Psoas muscle (tissue), 8 donors: Measurements from ENCODE around the gene ELFN1. TPM values are rescaled to one million over a fixed set of nuclear protein-coding genes. Genes with fewer than 3 reads are reported as not detected.

Experiments used
- ATAC-seq, 4 donors: fragments of 200-7000 bp; cut with Tn5 transposase; one replicate each; pipeline ENCODE4 v1.9.1; 2020; ENCODE audit warnings: moderate library complexity in 3 of 4, mild to moderate bottlenecking in 2 of 4
- DNase-seq, 2 donors: peaks; one replicate each; pipeline ENCODE4 v3.0.0-alpha.2; 2020
- H3K27ac ChIP-seq: fragments of 200-600 bp; one replicate; pipeline ENCODE4 v1.8.0; 2022
- H3K27me3 ChIP-seq, 3 donors: fragments of 200-600 bp in 1 of 3; one replicate each; pipeline versions ENCODE4 v1.6.1 to v1.8.0; 2013 to 2022; ENCODE audit warnings: low read length in 2 of 3, mild to moderate bottlenecking in 2 of 3, moderate library complexity in 1 of 3; ENCODE audit not compliant: insufficient read depth in 3 of 3
- H3K36me3 ChIP-seq, 2 donors: fragments of 200-600 bp in 1 of 2; one replicate each; pipeline versions ENCODE4 v1.6.1 to v1.8.0; 2013 to 2022; ENCODE audit warnings: low read depth in 1 of 2, mild to moderate bottlenecking in 1 of 2, moderate library complexity in 1 of 2; ENCODE audit not compliant: insufficient read depth in 1 of 2
- H3K4me1 ChIP-seq: fragments of 200-600 bp; one replicate; pipeline ENCODE4 v1.8.0; 2022
- H3K4me3 ChIP-seq: fragments of 200-600 bp; one replicate; pipeline ENCODE4 v1.8.0; 2022; ENCODE audit warnings: mild to moderate bottlenecking
- H3K9me3 ChIP-seq: fragments of 200-600 bp; one replicate; pipeline ENCODE4 v1.8.0; 2022
- WGBS, 3 donors: extraction: QIAGEN DNeasy Blood & Tissue Kit; methylation state at CpG; one replicate each; pipeline versions ENCODE4 v1.1.6 to v1.1.7; 2013; 5-methylcytosine and 5-hydroxymethylcytosine counted together
- intact Hi-C, 2 donors: fragments of 100-400 bp; cut with DNase I; formaldehyde crosslinking; loops; one replicate each; pipeline versions ENCODE4 v1.11.0 to v1.14.2; 2022
- polyA plus RNA-seq, 3 donors: library from polyadenylated mRNA; stranded (reverse); fragments of 200-250 nt; gene quantifications; one replicate each; pipeline ENCODE4 v1.2.3, GENCODE V29; 2013
- total RNA-seq, 4 donors: library from RNA; stranded (reverse); fragmentation: NEBNext Ultra II Directional in 2 of 4; extraction: Animal tissue kit (Norgen Biotek cat#: 25700) in 2 of 4; gene quantifications; one replicate each; pipeline versions ENCODE4 v1.2.1 to v1.2.4, GENCODE V29; 2021 to 2023
- TF ChIP-seq, protein P1 (sequence below): fragments of 200-600 bp; IDR thresholded peaks from one replicate; pipeline ENCODE4 v1.8.0; 2022; ENCODE audit warnings: antibody characterized with exemption
- donor health status: healthy with polysubstance abuse.
- donor health status: DM: no; HTN: no; CAD: no; lungs with moderate emphysema.
- donor health status: Bipolar disorder and iron deficiency.
- donor health status: healthy.
- donor health status: DM: yes; HTN: yes; CAD: no.
- donor health status: DM: no; HTN: no; CAD: no.
- donor health status: DM: no; HTN: no; CAD: no.
- donor health status: DM: yes; HTN: yes; CAD: no.

The ELFN1 gene
- total and polyA plus RNA-seq, 7 donors, result 0.11 to 0.87 (median 0.64) TPM

DNA sequence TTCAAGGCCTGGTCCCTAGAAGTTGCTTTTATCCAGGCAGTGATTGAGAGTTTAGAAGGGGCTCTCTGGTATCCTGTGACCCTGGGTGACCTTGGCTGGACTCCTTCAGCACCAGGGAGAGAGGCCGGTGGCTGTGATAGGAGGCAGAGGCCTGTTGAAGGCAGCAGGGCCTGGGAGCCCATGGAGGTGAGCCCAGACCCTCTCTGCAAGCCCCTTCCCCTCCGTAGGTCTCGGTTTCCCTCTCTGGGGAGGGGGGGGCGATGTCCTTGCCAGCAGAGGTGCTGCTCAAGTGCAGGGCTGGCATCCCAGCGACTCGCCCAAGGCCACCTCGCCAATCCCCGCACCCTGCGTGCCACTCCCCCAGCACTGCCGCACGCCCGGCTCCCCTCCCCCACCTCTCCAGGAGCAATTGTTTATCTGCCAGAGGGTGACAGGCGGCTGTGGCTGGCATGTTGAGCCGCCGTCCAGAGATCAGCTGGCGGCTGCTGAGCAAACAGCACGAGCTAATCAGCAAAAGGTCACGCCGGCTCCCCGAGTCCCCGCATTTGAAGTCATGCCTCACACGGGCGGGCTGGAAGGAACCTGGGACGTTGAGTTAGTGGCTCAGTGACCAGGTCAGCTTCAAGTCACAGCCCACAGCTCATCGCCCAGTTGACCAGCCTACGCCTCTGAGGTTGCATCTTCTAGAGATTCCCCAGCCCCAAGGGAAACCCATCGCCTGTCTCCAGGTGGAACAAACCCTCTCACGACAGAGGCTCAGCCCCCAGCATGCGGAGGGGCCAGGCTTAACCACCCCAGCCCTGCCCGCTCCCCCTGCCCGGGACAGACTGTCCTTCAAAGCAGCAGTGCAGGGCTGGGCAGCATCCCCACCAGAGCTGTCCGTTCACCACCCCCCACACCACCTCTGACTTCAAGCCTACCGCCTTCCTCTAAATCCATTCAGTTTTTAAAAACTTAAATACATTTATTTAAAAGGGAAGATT lies 43.7 kb downstream of the ELFN1 start:
- ATAC-seq (peak; percentile 66 to 87 (median 78)), DNase-seq (peak in 1 of 2 donors; percentile 75)
- no peaks in the 10 kb centered on the region for H3K36me3 ChIP-seq
- peaks cover 3% of the 10 kb centered on the region for H3K9me3 ChIP-seq
- H3K27ac ChIP-seq, result no peak overlapping the region
- 33 to 52% (median 37%) methylated on average over 31 to 33 of the region's 33 CpGs for WGBS, 3 donors
- peaks cover 6% of the 10 kb centered on the region for H3K4me1 ChIP-seq
- H3K4me3 ChIP-seq, result no peak overlapping the region
- intact Hi-C loops, result no loop called here
- TF ChIP-seq, protein P1, sequence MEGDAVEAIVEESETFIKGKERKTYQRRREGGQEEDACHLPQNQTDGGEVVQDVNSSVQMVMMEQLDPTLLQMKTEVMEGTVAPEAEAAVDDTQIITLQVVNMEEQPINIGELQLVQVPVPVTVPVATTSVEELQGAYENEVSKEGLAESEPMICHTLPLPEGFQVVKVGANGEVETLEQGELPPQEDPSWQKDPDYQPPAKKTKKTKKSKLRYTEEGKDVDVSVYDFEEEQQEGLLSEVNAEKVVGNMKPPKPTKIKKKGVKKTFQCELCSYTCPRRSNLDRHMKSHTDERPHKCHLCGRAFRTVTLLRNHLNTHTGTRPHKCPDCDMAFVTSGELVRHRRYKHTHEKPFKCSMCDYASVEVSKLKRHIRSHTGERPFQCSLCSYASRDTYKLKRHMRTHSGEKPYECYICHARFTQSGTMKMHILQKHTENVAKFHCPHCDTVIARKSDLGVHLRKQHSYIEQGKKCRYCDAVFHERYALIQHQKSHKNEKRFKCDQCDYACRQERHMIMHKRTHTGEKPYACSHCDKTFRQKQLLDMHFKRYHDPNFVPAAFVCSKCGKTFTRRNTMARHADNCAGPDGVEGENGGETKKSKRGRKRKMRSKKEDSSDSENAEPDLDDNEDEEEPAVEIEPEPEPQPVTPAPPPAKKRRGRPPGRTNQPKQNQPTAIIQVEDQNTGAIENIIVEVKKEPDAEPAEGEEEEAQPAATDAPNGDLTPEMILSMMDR, result no peak
- no peaks in the 10 kb centered on the region for H3K27me3 ChIP-seq

DNA sequence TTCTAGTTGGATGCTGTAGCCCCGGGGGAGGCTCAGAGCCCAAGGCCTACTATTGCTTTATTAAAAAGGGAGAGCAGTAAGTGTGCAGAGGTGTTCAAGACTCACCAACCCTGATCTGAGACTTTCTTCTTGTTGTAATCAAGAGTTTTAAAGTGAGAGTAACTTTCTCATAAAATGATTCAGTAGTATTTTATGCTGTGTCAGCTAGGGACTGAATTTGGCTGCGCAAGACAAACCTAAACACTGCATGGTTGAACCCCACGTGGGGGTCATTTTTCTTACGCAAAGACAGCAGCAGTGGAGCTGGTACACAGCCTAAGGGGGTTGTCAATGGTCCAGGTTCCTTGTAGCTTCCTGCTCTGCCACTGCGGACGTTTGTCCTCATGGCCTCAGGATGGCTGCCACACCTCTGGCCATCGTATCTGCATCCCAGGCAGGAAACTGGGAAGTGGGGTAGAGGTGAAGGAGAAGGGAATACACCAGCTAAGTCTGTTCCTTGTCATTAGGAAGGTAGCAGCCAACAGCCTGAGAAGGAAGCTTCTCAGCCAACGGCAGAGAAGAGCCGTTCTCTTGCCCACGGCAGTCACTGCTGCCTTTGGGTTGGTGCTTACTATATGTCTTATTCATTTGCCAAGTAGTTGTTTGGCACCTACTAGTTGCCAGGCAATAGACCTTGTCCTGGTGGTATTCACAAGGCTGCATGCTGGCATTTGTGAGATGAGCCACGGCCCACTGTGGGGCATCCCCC lies 44.7 kb downstream of the ELFN1 start:
- Histone ChIP-seq H3K36me3 (no peaks in the 10 kb centered on the region), H3K4me3 (no peak overlapping the region), H3K9me3 (peaks cover 3% of the 10 kb centered on the region), H3K27me3 (no peaks in the 10 kb centered on the region), H3K27ac (no peak overlapping the region), H3K4me1 (peaks cover 6% of the 10 kb centered on the region)
- ATAC-seq (no peak), DNase-seq (no peak)
- TF ChIP-seq, protein P1, result no peak
- intact Hi-C loops, result no loop called here
- 93 to 95% (median 94%) methylated on average over 11 of the region's 11 CpGs for WGBS, 3 donors

DNA sequence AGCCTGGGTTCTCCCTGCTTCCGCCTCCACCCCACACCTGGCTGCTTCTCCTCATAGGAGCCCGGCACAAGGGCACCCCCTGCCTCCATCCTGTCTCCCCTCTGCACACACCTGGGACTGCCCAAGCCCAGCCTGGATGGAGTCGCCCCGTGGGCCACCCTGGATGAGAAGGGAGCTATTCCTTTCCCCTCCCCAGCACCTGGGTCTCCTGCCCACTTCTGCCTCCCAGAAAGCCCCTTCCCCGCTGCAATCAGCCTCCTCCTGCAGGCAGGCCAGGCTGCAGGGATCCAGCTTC lies 45.2 kb downstream of the ELFN1 start:
- 91 to 97% (median 92%) methylated on average over 5 of the region's 5 CpGs for WGBS, 3 donors
- Histone ChIP-seq H3K36me3 (no peaks in the 10 kb centered on the region), H3K4me3 (no peak overlapping the region), H3K27me3 (no peaks in the 10 kb centered on the region), H3K4me1 (peaks cover 6% of the 10 kb centered on the region), H3K9me3 (peaks cover 3% of the 10 kb centered on the region), H3K27ac (no peak overlapping the region)
- intact Hi-C loops, result no loop called here
- ATAC-seq, result no peak
- peak in 1 of 2 donors; percentile 40 for DNase-seq
- TF ChIP-seq, protein P1, result no peak

- no peak for DNase-seq
- H3K4me1 ChIP-seq, result peaks cover 6% of the 10 kb centered on the region
Measured at GRCh38 chr7:1715671-1716074, 45.6 kb downstream of the ELFN1 start.

More at GRCh38 chr7:1715671-1716074, 45.6 kb downstream of the ELFN1 start:
- Histone ChIP-seq H3K27me3 (no peaks in the 10 kb centered on the region), H3K9me3 (peaks cover 3% of the 10 kb centered on the region), H3K36me3 (no peaks in the 10 kb centered on the region), H3K4me3 (no peak overlapping the region), H3K27ac (no peak overlapping the region)
- intact Hi-C loops, result loop anchor here in 1 of 2 donors (1.0 kb wide), 1 partner anchor 63 kb away; no protein-coding TSS in a partner anchor
- TF ChIP-seq, protein P1, result no peak
- ATAC-seq, result no peak
- WGBS, 3 donors, result 70 to 80% (median 78%) methylated on average over 6 of the region's 6 CpGs
